A549 (cell line): ENCODE measurements around the gene DYSF. TPM values are rescaled to one million over a fixed set of nuclear protein-coding genes. Genes with fewer than 3 reads are reported as not detected.

ENCODE experiments used
- ATAC-seq, 2 experiments: fragments of 200-7000 bp in 1 of 2; fragments of >200 bp in 1 of 2; cut with Nextera tagmentation in 1 of 2; cut with Tn5 transposase in 1 of 2; 3 replicates each; pipeline versions ENCODE4 v1.8.0 to v1.9.1; 2018 to 2020; ENCODE audit warnings: mild to moderate bottlenecking in 1 of 2, moderate library complexity in 1 of 2
- CTCF ChIA-PET: fragments of 300-600 bp; sonication (Branson Sonifier 250); formaldehyde crosslinking; extraction: SDS; loops from one replicate; lab custom pipeline; 2021; ENCODE audit warnings: antibody characterized with exemption, inconsistent platforms; lab: Yijun Ruan, JAX
- POLR2A ChIA-PET: fragments of 350-600 bp; formaldehyde crosslinking; extraction: SDS; loops from one replicate; lab custom pipeline; 2021; ENCODE audit warnings: antibody characterized with exemption, inconsistent platforms; lab: Yijun Ruan, JAX
- DNase-seq, 2 experiments: peaks; one replicate each; pipeline versions ENCODE4 v3.0.0 to v3.0.0-alpha.2; 2011 to 2016; ENCODE audit warnings: low read depth in 1 of 2, low spot score in 1 of 2
- FAIRE-seq: peaks from 2 replicates; lab custom pipeline; 2011; peaks lifted over from hg19 to GRCh38; lab: Jason Lieb, UNC
- H3K27ac ChIP-seq, 2 experiments: fragments of >200 bp; sonication (Bioruptor Twin); formaldehyde crosslinking; 3 replicates each; pipeline ENCODE4 v1.5.1; 2016 to 2017
- H3K4me1 ChIP-seq: fragments of >200 bp; sonication (Bioruptor Twin); formaldehyde crosslinking; 3 replicates; pipeline ENCODE4 v1.6.1; 2016
- H3K4me2 ChIP-seq: fragments of >200 bp; sonication (Bioruptor Twin); formaldehyde crosslinking; 3 replicates; pipeline ENCODE4 v1.6.1; 2016
- H3K4me3 ChIP-seq: fragments of >200 bp; sonication (Bioruptor Twin); formaldehyde crosslinking; 3 replicates; pipeline ENCODE4 v1.5.1; 2016
- H3K9me3 ChIP-seq: fragments of >200 bp; sonication (Bioruptor Twin); formaldehyde crosslinking; 3 replicates; pipeline ENCODE4 v1.6.1; 2016
- BHLHE40 ChIP-seq: IDR thresholded peaks from 2 replicates; pipeline ENCODE4 v1.6.1; 2012; ENCODE audit warnings: low read depth, low read length, inconsistent platforms
- CBX2 ChIP-seq: fragments of 200-600 bp; sonication (generic); IDR thresholded peaks from 2 replicates; pipeline ENCODE4 v1.6.1; 2016; ENCODE audit warnings: low read depth, mild to moderate bottlenecking, borderline replicate concordance
- CHD2 ChIP-seq: fragments of 150-350 bp; IDR thresholded peaks from 2 replicates; pipeline ENCODE4 v1.6.1; 2014; ENCODE audit warnings: low read length; ENCODE audit not compliant: partially characterized antibody
- EHMT2 ChIP-seq: fragments of 200-600 bp; sonication (generic); IDR thresholded peaks from 2 replicates; pipeline ENCODE4 v1.6.1; 2016; ENCODE audit warnings: antibody characterized with exemption, low read depth, mild to moderate bottlenecking, moderate library complexity
- EP300 ChIP-seq, 2 experiments: fragments of >200 bp; sonication (Bioruptor Twin); formaldehyde crosslinking; IDR thresholded peaks; 2 replicates in 1 of 2; 3 replicates in 1 of 2; pipeline ENCODE4 v1.6.1; 2016 to 2017
- ESRRA ChIP-seq: fragments of 150-350 bp; IDR thresholded peaks from 2 replicates; pipeline ENCODE4 v1.6.1; 2014; ENCODE audit warnings: mild to moderate bottlenecking, low read length, borderline replicate concordance
- FOSB ChIP-seq: fragments of 250-450 bp; sonication (Bioruptor Pico); IDR thresholded peaks from 2 replicates; pipeline ENCODE4 v1.5.0; 2020; ENCODE audit warnings: mild to moderate bottlenecking, moderate library complexity
- FOXS1 ChIP-seq: fragments of 250-450 bp; sonication (Bioruptor Pico); IDR thresholded peaks from 2 replicates; pipeline ENCODE4 v1.5.0; 2020; ENCODE audit warnings: mild to moderate bottlenecking, moderate library complexity
- HOXB13 ChIP-seq: fragments of 250-450 bp; sonication (Bioruptor Pico); IDR thresholded peaks from 2 replicates; pipeline ENCODE4 v1.5.0; 2020; ENCODE audit warnings: low read depth, mild to moderate bottlenecking, moderate library complexity
- HOXB5 ChIP-seq: fragments of 250-450 bp; sonication (Bioruptor Pico); IDR thresholded peaks from 2 replicates; pipeline ENCODE4 v1.5.0; 2020; ENCODE audit warnings: mild to moderate bottlenecking, moderate library complexity
- JUNB ChIP-seq: fragments of >200 bp; sonication (Bioruptor Twin); formaldehyde crosslinking; IDR thresholded peaks from 2 replicates; pipeline ENCODE4 v1.6.1; 2016
- KDM1A ChIP-seq: fragments of 200-600 bp; sonication (generic); IDR thresholded peaks from 2 replicates; pipeline ENCODE4 v1.6.1; 2016; ENCODE audit warnings: low read depth, mild to moderate bottlenecking
- MAFK ChIP-seq: fragments of 450-650 bp; IDR thresholded peaks from 2 replicates; pipeline ENCODE4 v1.6.1; 2014; ENCODE audit not compliant: partially characterized antibody
- MAZ ChIP-seq: fragments of 150-350 bp; IDR thresholded peaks from 2 replicates; pipeline ENCODE4 v1.6.1; 2014; ENCODE audit warnings: antibody characterized with exemption, low read depth, low read length, borderline replicate concordance
- POLR2A ChIP-seq: IDR thresholded peaks from 2 replicates; pipeline ENCODE4 v1.6.1; 2012; ENCODE audit warnings: mild to moderate bottlenecking, low read length
- POLR2AphosphoS2 ChIP-seq: conservative IDR thresholded peaks from 2 replicates; pipeline ENCODE4 v1.6.1; 2012; ENCODE audit warnings: low read length, improper control_type of control experiment, inconsistent platforms
- RAD21 ChIP-seq, 2 experiments: fragments of >200 bp in 1 of 2; sonication (Bioruptor Twin) in 1 of 2; formaldehyde crosslinking in 1 of 2; IDR thresholded peaks in 1 of 2; conservative IDR thresholded peaks in 1 of 2; 2 replicates in 1 of 2; 3 replicates in 1 of 2; pipeline ENCODE4 v1.6.1; 2012 to 2018; ENCODE audit warnings: inconsistent platforms in 1 of 2
- RARB ChIP-seq: fragments of 250-450 bp; sonication (Bioruptor Pico); IDR thresholded peaks from 2 replicates; pipeline ENCODE4 v1.8.0; 2021; ENCODE audit warnings: mild to moderate bottlenecking, moderate library complexity
- SMC3 ChIP-seq: fragments of >200 bp; sonication (Bioruptor Twin); formaldehyde crosslinking; IDR thresholded peaks from 3 replicates; pipeline ENCODE4 v1.6.1; 2018; ENCODE audit warnings: inconsistent platforms
- SREBF2 ChIP-seq: fragments of 450-650 bp; IDR thresholded peaks from 2 replicates; pipeline ENCODE4 v1.6.1; 2014; ENCODE audit warnings: mild to moderate bottlenecking, moderate library complexity
- ZC3H11A ChIP-seq: fragments of 450-650 bp; IDR thresholded peaks from 2 replicates; pipeline ENCODE4 v1.6.1; 2014; ENCODE audit warnings: antibody characterized with exemption, mild to moderate bottlenecking
- ZFP36 ChIP-seq: fragments of 450-650 bp; IDR thresholded peaks from 2 replicates; pipeline ENCODE4 v1.6.1; 2014; ENCODE audit warnings: borderline replicate concordance; ENCODE audit not compliant: partially characterized antibody
- WGBS: methylation state at CpG from one replicate; pipeline ENCODE4 v1.1.6; 2017; ENCODE audit errors: missing lambda C conversion rate; 5-methylcytosine and 5-hydroxymethylcytosine counted together
- polyA plus RNA-seq, 4 experiments: library from polyadenylated mRNA; depleted of rRNA in 3 of 4; stranded (reverse); fragments of >200 nt; fragmentation: RNase III in 1 of 4; extraction: RNeasy Plus Mini Kit Qiagen cat#74134 plus additional on column Dnase treatment in 1 of 4; gene quantifications; 2 replicates in 3 of 4; 3 replicates in 1 of 4; pipeline ENCODE4 v1.2.3, GENCODE V29; 2011 to 2017
- TF ChIP-seq, protein P1 (sequence below): fragments of 250-450 bp; sonication (Bioruptor Pico); IDR thresholded peaks from 2 replicates; pipeline ENCODE4 v1.5.0; 2020; ENCODE audit warnings: low read depth, mild to moderate bottlenecking, moderate library complexity
- TF ChIP-seq, protein P2 (sequence below): fragments of 200-600 bp; sonication (generic); IDR thresholded peaks from 2 replicates; pipeline ENCODE4 v1.6.1; 2016; ENCODE audit warnings: antibody characterized with exemption, mild to moderate bottlenecking, moderate library complexity
- TF ChIP-seq, protein P3 (sequence below): fragments of >200 bp; sonication (Bioruptor Twin); formaldehyde crosslinking; IDR thresholded peaks from 2 replicates; pipeline ENCODE4 v1.6.1; 2016
- TF ChIP-seq, protein P4 (sequence below): fragments of >200 bp; sonication (Bioruptor Twin); formaldehyde crosslinking; IDR thresholded peaks from 3 replicates; pipeline ENCODE4 v1.6.1; 2016
- TF ChIP-seq, protein P5 (sequence below): fragments of 450-650 bp; IDR thresholded peaks from 2 replicates; pipeline ENCODE4 v1.6.1; 2014; ENCODE audit warnings: antibody characterized with exemption

The DYSF gene
- polyA plus RNA-seq, 2 of the 4 experiments (the other 2 are of a cell fraction): 0.36 to 0.98 TPM

DNA sequence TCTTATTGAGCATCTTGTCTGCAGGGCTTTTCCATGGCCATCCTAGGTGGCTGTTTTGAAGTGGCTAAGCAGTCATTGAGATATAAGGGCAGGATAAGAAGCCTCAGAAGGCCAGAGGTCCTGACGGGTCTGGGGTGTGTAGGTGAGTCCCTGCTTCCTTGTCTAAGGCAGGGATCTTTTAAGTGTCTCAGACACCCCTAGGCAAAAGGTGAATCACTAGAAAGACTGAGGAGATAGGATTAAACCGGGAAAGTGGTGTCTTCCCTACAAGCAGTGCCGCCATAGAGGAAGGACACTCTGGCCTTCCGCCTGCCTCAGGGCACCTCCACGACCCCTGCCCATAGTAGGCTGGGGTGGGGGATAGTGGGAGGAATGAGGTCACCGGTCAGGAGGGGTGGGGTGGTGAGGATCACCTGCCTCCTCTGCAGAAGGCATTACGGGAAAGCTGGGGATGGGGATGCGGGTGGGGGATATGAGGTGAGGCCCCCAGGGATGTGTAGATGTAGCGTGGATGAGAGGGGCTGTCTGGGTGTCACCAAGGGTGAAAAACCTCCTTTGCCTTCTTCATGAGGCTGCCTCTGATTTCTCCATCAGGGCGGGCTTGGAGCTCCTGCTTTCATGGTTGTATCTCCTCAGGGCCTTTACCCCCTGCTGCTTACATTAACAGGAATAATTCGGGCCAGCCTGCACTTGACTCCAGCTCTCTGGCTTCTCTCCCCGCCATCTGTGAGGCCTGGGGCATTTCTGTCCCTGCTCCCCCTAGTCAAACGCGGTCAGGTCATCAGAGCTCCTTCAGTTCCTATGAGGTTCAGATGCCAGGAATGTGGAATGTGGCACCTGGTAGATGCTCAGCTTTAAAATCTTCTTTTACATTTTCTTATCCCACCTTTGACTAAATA is 244.0 kb downstream of the DYSF start:
- Histone ChIP-seq H3K27ac (no peak overlapping the region), H3K4me2 (no peak overlapping the region), H3K4me3 (no peak overlapping the region), H3K9me3 (no peaks in the 10 kb centered on the region), H3K4me1 (no peaks in the 10 kb centered on the region)
- POLR2A ChIA-PET: no interaction called here
- ATAC-seq (no peak), DNase-seq (no peak), FAIRE-seq (no peak)
- no peak for TF ChIP-seq RARB (CRISPR knock-in tag)
- TF ChIP-seq JUNB: no peak
- TF ChIP-seq MAZ: no peak
- TF ChIP-seq, protein P1, sequence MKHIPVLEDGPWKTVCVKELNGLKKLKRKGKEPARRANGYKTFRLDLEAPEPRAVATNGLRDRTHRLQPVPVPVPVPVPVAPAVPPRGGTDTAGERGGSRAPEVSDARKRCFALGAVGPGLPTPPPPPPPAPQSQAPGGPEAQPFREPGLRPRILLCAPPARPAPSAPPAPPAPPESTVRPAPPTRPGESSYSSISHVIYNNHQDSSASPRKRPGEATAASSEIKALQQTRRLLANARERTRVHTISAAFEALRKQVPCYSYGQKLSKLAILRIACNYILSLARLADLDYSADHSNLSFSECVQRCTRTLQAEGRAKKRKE (CRISPR knock-in tag): no peak
- TF ChIP-seq ZFP36: no peak
- TF ChIP-seq CBX2: no peak
- TF ChIP-seq RAD21 (conservative IDR thresholded peaks at IDR 0.05 in 1 of 2, IDR thresholded peaks at IDR 0.05 in 1 of 2): no peak
- TF ChIP-seq, protein P2, sequence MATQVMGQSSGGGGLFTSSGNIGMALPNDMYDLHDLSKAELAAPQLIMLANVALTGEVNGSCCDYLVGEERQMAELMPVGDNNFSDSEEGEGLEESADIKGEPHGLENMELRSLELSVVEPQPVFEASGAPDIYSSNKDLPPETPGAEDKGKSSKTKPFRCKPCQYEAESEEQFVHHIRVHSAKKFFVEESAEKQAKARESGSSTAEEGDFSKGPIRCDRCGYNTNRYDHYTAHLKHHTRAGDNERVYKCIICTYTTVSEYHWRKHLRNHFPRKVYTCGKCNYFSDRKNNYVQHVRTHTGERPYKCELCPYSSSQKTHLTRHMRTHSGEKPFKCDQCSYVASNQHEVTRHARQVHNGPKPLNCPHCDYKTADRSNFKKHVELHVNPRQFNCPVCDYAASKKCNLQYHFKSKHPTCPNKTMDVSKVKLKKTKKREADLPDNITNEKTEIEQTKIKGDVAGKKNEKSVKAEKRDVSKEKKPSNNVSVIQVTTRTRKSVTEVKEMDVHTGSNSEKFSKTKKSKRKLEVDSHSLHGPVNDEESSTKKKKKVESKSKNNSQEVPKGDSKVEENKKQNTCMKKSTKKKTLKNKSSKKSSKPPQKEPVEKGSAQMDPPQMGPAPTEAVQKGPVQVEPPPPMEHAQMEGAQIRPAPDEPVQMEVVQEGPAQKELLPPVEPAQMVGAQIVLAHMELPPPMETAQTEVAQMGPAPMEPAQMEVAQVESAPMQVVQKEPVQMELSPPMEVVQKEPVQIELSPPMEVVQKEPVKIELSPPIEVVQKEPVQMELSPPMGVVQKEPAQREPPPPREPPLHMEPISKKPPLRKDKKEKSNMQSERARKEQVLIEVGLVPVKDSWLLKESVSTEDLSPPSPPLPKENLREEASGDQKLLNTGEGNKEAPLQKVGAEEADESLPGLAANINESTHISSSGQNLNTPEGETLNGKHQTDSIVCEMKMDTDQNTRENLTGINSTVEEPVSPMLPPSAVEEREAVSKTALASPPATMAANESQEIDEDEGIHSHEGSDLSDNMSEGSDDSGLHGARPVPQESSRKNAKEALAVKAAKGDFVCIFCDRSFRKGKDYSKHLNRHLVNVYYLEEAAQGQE: no peak
- no peak for TF ChIP-seq ESRRA
- TF ChIP-seq, protein P3, sequence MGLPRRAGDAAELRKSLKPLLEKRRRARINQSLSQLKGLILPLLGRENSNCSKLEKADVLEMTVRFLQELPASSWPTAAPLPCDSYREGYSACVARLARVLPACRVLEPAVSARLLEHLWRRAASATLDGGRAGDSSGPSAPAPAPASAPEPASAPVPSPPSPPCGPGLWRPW: no peak
- no peak for TF ChIP-seq SREBF2
- TF ChIP-seq ZC3H11A: no peak
- TF ChIP-seq POLR2A: no peak
- TF ChIP-seq, protein P4, sequence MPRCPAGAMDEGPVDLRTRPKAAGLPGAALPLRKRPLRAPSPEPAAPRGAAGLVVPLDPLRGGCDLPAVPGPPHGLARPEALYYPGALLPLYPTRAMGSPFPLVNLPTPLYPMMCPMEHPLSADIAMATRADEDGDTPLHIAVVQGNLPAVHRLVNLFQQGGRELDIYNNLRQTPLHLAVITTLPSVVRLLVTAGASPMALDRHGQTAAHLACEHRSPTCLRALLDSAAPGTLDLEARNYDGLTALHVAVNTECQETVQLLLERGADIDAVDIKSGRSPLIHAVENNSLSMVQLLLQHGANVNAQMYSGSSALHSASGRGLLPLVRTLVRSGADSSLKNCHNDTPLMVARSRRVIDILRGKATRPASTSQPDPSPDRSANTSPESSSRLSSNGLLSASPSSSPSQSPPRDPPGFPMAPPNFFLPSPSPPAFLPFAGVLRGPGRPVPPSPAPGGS: no peak
- no peak for TF ChIP-seq EP300 (IDR thresholded peaks at IDR 0.05)
- CTCF ChIA-PET: interaction anchor here (1.0 kb wide), 2 partner anchors 14 to 151 kb away, joined by 3 to 4 read pairs; no protein-coding TSS in a partner anchor
- WGBS: 70% methylated on average over 12 of the region's 14 CpGs

DNA sequence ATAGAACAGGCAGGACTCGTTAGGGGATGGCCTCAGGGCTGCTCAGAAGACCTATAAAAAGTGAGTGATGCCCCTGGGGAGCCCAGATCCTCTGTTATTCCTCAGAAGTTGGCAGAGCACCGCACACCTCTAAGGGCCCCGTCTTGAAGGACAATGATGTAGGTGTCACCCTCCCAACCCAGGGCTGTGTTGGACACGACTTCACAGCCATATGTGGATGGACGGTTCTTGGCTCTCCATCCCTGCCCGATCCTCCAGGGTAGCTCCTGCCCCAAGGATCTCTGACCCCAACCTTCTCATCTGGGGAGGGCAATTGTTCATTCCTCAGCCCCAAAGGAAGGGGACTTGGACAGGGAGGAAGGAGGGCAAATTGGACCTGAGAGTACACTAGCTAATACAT is 246.1 kb downstream of the DYSF start:
- DNase-seq: no peak
- ChIA-PET CTCF (interaction anchor here (0.6 to 1.2 kb wide), 3 partner anchors 26 to 505 kb away, joined by 3 read pairs; no protein-coding TSS in a partner anchor), POLR2A (no interaction called here)
- FAIRE-seq: no peak
- Histone ChIP-seq H3K4me1 (no peaks in the 10 kb centered on the region), H3K4me3 (no peak overlapping the region), H3K9me3 (no peaks in the 10 kb centered on the region), H3K4me2 (no peak overlapping the region), H3K27ac (no peak overlapping the region)
- ATAC-seq: no peak
- 48% methylated on average over 6 of the region's 6 CpGs for WGBS
- TF ChIP-seq HOXB13 (CRISPR knock-in tag): no peak
- no peak for TF ChIP-seq EP300 (IDR thresholded peaks at IDR 0.05)
- no peak for TF ChIP-seq SMC3
- TF ChIP-seq ZFP36: no peak
- TF ChIP-seq KDM1A: no peak
- TF ChIP-seq, protein P5, sequence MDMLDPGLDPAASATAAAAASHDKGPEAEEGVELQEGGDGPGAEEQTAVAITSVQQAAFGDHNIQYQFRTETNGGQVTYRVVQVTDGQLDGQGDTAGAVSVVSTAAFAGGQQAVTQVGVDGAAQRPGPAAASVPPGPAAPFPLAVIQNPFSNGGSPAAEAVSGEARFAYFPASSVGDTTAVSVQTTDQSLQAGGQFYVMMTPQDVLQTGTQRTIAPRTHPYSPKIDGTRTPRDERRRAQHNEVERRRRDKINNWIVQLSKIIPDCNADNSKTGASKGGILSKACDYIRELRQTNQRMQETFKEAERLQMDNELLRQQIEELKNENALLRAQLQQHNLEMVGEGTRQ: no peak
- TF ChIP-seq FOSB (CRISPR knock-in tag): no peak
- no peak for TF ChIP-seq POLR2AphosphoS2
- TF ChIP-seq HOXB5 (CRISPR knock-in tag): no peak
- TF ChIP-seq, protein P3: no peak
- TF ChIP-seq FOXS1 (CRISPR knock-in tag): no peak
- TF ChIP-seq MAFK: no peak
- no peak for TF ChIP-seq EHMT2
- TF ChIP-seq BHLHE40: no peak
- TF ChIP-seq CHD2: no peak
- TF ChIP-seq RARB (CRISPR knock-in tag): no peak
- no peak for TF ChIP-seq CBX2
